Left cardiac atrium (tissue), 4 donors: Measurements from ENCODE around the gene RRP8. TPM values are rescaled to one million over a fixed set of nuclear protein-coding genes. Genes with fewer than 3 reads are reported as not detected.

Source experiments
- ATAC-seq, 2 donors: fragments of 200-7000 bp; cut with Tn5 transposase; one replicate each; pipeline ENCODE4 v1.9.1; 2020; ENCODE audit warnings: mild to moderate bottlenecking in 2 of 2, moderate library complexity in 2 of 2
- DNase-seq: peaks from one replicate; pipeline ENCODE4 v3.0.0-alpha.2; 2020
- intact Hi-C, 2 donors: fragments of 100-400 bp; cut with DNase I; formaldehyde crosslinking; loops; one replicate each; pipeline versions ENCODE4 v1.14.1 to v1.15.1; 2022 to 2023
- total RNA-seq, 2 donors: library from RNA; stranded (reverse); fragmentation: NEBNext Ultra II Directional; extraction: Animal tissue kit (Norgen Biotek cat#: 25700); gene quantifications; one replicate each; pipeline ENCODE4 v1.2.1, GENCODE V29; 2021
- donor health status: DM: no; HTN: yes; CAD: no.
- donor health status: DM: no; HTN: yes; CAD: no; lungs with severe emphysema.
- donor health status: DM: yes; HTN: yes; CAD: no.
- donor health status: Dilated cardiomyopathy.

Gene RRP8
- total RNA-seq, 2 donors from 2014 or later, result 14.2 to 18.0 TPM

GRCh38 chr11:6607190-6607795, 3.9 kb upstream of the RRP8 start:
- no peak for DNase-seq
- intact Hi-C loops, result no loop called here
- ATAC-seq, result no peak

GRCh38 chr11:6606471-6607189, 3.2 kb upstream of the RRP8 start:
- DNase-seq, result peak; percentile 95
- peak; percentile 74 to 76 for ATAC-seq
- intact Hi-C loops, result no loop called here

- intact Hi-C loops, result loop anchor here in 1 of 2 donors (5.0 kb wide), 1 partner anchor 78 kb away; the partner anchor contains the start of gene MRPL17
- no peak for ATAC-seq
Observed at GRCh38 chr11:6604790-6605189, 1.4 kb upstream of the RRP8 start.

GRCh38 chr11:6604081-6604626, 738 bp upstream of the RRP8 start:
- peak; percentile 44 for DNase-seq
- intact Hi-C loops, result loop anchor here in 1 of 2 donors (5.0 kb wide), 1 partner anchor 78 kb away; the partner anchor contains the start of gene MRPL17

More at GRCh38 chr11:6604790-6605189, 1.4 kb upstream of the RRP8 start:
- no peak for DNase-seq

GRCh38 chr11:6602096-6602940, 1.1 kb downstream of the RRP8 start:
- ATAC-seq (no peak), DNase-seq (no peak)
- intact Hi-C loops, result loop anchor here in 1 of 2 donors (5.0 kb wide), 1 partner anchor 80 kb away; the partner anchor contains the start of gene MRPL17

More at GRCh38 chr11:6604081-6604626, 738 bp upstream of the RRP8 start:
- ATAC-seq, result peak; percentile 59 to 66

- no peak for DNase-seq
- ATAC-seq, result no peak
- intact Hi-C loops, result loop anchor here in 1 of 2 donors (5.0 kb wide), 1 partner anchor 81 kb away; the partner anchor contains the start of gene MRPL17
Observed at GRCh38 chr11:6601041-6601461, 2.4 kb downstream of the RRP8 start.

- intact Hi-C loops, result loop anchor here in 1 of 2 donors (5.0 kb wide), 1 partner anchor 82 kb away; the partner anchor contains the start of gene MRPL17
- no peak for ATAC-seq
- DNase-seq, result no peak
Observed at GRCh38 chr11:6599881-6600390, 3.5 kb downstream of the RRP8 start.

GRCh38 chr11:6599449-6599848, 4.0 kb downstream of the RRP8 start:
- DNase-seq, result no peak
- ATAC-seq, result no peak
- intact Hi-C loops, result no loop called here

- intact Hi-C loops, result no loop called here
- no peak for DNase-seq
- ATAC-seq, result no peak
Observed at GRCh38 chr11:6598555-6598954, 4.9 kb downstream of the RRP8 start.

- intact Hi-C loops, result no loop called here
- DNase-seq, result no peak
- peak; percentile 16 to 69 for ATAC-seq
Observed at GRCh38 chr11:6596239-6596877, 7.1 kb downstream of the RRP8 start.

- DNase-seq (no peak), ATAC-seq (peak in 1 of 2 donors; percentile 18)
- intact Hi-C loops, result no loop called here
Observed at GRCh38 chr11:6594142-6594768, 9.2 kb downstream of the RRP8 start.

GRCh38 chr11:6588018-6588417, 15.4 kb downstream of the RRP8 start:
- ATAC-seq, result no peak
- no peak for DNase-seq
- intact Hi-C loops, result no loop called here

- peak; percentile 86 to 91 for ATAC-seq
- DNase-seq, result no peak
- intact Hi-C loops, result no loop called here
Observed at GRCh38 chr11:6587360-6587953, 16.0 kb downstream of the RRP8 start.

- ATAC-seq (peak; percentile 90 to 91), DNase-seq (peak; percentile 43)
- intact Hi-C loops, result no loop called here
Observed at GRCh38 chr11:6586434-6587359, 16.7 kb downstream of the RRP8 start.

- ATAC-seq, result no peak
- no peak for DNase-seq
- intact Hi-C loops, result no loop called here
Observed at GRCh38 chr11:6584528-6584927, 18.9 kb downstream of the RRP8 start.

GRCh38 chr11:6583584-6583983, 19.8 kb downstream of the RRP8 start:
- DNase-seq, result no peak
- ATAC-seq, result no peak
- intact Hi-C loops, result no loop called here

- DNase-seq (no peak), ATAC-seq (no peak)
- intact Hi-C loops, result no loop called here
Observed at GRCh38 chr11:6579681-6580080, 23.7 kb downstream of the RRP8 start.
